SK-N-SH treated with all-trans-retinoic acid at 6 μM for 48 hours (cell line): Measurements from ENCODE around the gene SPOUT1.

Source experiments
- ARNTL ChIP-seq: fragments of 450-650 bp; formaldehyde crosslinking; IDR thresholded peaks from 2 replicates; pipeline ENCODE4 v1.5.0; 2020; ENCODE audit warnings: low read depth, mild to moderate bottlenecking, moderate library complexity, borderline replicate concordance
- TF ChIP-seq, protein P1 (sequence below): fragments of 250-450 bp; sonication (Bioruptor Pico); IDR thresholded peaks from 2 replicates; pipeline ENCODE4 v1.5.1; 2020; ENCODE audit warnings: low read depth, mild to moderate bottlenecking, moderate library complexity
- TF ChIP-seq, protein P2 (sequence below): fragments of 250-450 bp; sonication (Bioruptor Pico); IDR thresholded peaks from 2 replicates; pipeline ENCODE4 v1.8.0; 2020; ENCODE audit warnings: mild to moderate bottlenecking, moderate library complexity, borderline replicate concordance

DNA sequence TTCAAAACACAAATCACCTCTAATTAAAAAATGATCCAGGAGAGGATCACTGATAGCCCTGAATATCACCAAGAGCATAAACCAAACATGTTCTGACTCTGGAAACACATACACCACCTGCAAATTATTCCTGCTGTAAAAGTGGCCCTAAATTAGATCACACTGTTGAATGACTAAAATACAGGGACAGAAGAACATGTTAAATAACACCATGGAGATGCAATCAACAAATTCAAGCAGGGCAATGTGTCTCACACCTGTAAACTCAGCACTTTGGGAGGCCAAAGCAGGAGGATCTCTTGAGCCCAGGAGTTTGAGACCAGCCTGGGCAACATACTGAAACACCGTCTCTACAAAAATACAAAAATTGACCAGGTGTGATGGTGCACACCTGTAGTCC, 18.2 kb upstream of the SPOUT1 start:
- TF ChIP-seq ARNTL (CRISPR knock-in tag) = no peak
- TF ChIP-seq, protein P1, sequence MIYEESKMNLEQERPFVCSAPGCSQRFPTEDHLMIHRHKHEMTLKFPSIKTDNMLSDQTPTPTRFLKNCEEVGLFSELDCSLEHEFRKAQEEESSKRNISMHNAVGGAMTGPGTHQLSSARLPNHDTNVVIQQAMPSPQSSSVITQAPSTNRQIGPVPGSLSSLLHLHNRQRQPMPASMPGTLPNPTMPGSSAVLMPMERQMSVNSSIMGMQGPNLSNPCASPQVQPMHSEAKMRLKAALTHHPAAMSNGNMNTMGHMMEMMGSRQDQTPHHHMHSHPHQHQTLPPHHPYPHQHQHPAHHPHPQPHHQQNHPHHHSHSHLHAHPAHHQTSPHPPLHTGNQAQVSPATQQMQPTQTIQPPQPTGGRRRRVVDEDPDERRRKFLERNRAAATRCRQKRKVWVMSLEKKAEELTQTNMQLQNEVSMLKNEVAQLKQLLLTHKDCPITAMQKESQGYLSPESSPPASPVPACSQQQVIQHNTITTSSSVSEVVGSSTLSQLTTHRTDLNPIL = no peak
- TF ChIP-seq, protein P2, sequence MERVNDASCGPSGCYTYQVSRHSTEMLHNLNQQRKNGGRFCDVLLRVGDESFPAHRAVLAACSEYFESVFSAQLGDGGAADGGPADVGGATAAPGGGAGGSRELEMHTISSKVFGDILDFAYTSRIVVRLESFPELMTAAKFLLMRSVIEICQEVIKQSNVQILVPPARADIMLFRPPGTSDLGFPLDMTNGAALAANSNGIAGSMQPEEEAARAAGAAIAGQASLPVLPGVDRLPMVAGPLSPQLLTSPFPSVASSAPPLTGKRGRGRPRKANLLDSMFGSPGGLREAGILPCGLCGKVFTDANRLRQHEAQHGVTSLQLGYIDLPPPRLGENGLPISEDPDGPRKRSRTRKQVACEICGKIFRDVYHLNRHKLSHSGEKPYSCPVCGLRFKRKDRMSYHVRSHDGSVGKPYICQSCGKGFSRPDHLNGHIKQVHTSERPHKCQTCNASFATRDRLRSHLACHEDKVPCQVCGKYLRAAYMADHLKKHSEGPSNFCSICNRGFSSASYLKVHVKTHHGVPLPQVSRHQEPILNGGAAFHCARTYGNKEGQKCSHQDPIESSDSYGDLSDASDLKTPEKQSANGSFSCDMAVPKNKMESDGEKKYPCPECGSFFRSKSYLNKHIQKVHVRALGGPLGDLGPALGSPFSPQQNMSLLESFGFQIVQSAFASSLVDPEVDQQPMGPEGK = no peak
